Measurements from ENCODE around the gene RABL3.

DNA sequence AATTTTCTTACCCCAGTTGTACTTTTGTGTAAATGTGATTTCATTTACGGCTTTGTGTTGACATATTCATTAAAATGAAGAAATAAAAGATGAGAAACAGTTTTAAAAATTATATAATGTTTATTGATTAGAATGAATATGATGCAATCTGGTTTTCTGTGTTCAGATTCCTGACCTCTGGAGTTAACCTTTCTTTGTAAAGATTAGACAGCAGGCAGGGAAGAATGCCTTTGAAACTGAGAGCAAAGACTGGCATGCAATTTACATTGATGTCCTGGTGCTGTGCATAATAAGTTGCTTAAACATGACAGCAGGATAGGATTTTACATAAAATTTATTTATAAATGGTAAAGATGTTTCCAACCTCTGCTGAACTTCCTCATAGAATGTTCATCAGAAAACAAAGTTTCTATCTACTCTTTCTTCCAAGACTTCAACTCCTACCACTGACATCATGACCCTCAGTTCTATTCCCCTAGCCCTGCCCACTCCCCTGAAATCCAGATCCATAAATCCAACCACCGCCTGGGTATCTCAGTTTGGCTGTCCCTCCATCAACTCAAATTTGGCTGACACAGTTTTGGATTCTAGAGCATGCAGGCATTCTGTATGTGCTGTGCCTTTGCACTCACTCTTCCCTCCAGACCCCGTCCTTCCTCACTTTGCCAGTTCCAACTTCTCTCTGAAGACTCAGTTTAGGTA is 62.0 kb downstream of the RABL3 start:
- TF ChIP-seq EP300 (IDR thresholded peaks at IDR 0.05) (no peak), CTCF (IDR thresholded peaks at IDR 0.05) (no peak), POLR2A (IDR thresholded peaks at IDR 0.05) (no peak), POLR2AphosphoS5 (IDR thresholded peaks at IDR 0.05) (no peak)
